CD4-positive, alpha-beta T cell (primary cell): ENCODE measurements around the gene DICER1. TPM values are rescaled to one million over a fixed set of nuclear protein-coding genes. Genes with fewer than 3 reads are reported as not detected.

Experiments
- ATAC-seq: fragments of 200-7000 bp; cut with Tn5 transposase; one replicate; pipeline ENCODE4 v1.10.0; 2022; ENCODE audit warnings: mild to moderate bottlenecking; ENCODE audit not compliant: poor library complexity
- CTCF ChIA-PET: fragments of 350-600 bp; sonication (Branson Sonifier 250); formaldehyde crosslinking; loops from one replicate; lab custom pipeline; 2021; ENCODE audit warnings: antibody characterized with exemption, inconsistent platforms; lab: Charles Lee
- POLR2A ChIA-PET: fragments of 350-600 bp; sonication (Branson Sonifier 250); formaldehyde crosslinking; loops from one replicate; lab custom pipeline; 2021; ENCODE audit warnings: antibody characterized with exemption, inconsistent platforms; lab: Charles Lee
- DNase-seq, 14 experiments: peaks; one replicate each; pipeline ENCODE4 v3.0.0-alpha.2; 2013 to 2020; ENCODE audit warnings: mixed read lengths in 2 of 14
- H3K27ac ChIP-seq, 2 donors: one replicate each; pipeline versions ENCODE4 v1.5.1 to v1.7.0; 2013; ENCODE audit warnings: low read length in 2 of 2, low read depth in 1 of 2, mild to moderate bottlenecking in 1 of 2
- H3K27me3 ChIP-seq, 2 experiments: 1 replicate in 1 of 2; 2 replicates in 1 of 2; pipeline versions ENCODE4 v1.6.1 to v1.7.0; 2013; ENCODE audit warnings: low read length in 2 of 2, control low read depth in 1 of 2, mild to moderate bottlenecking in 1 of 2, moderate library complexity in 1 of 2; ENCODE audit not compliant: insufficient read depth in 2 of 2, control insufficient read depth in 1 of 2
- H3K36me3 ChIP-seq: one replicate; pipeline ENCODE4 v1.6.1; 2013; ENCODE audit warnings: low read length, control low read depth; ENCODE audit not compliant: insufficient read depth
- H3K4me1 ChIP-seq: one replicate; pipeline ENCODE4 v1.6.1; 2013; ENCODE audit warnings: low read length, control low read depth; ENCODE audit not compliant: insufficient read depth
- H3K4me3 ChIP-seq: one replicate; pipeline ENCODE4 v1.5.1; 2013; ENCODE audit warnings: mild to moderate bottlenecking, low read length, moderate library complexity
- H3K9me3 ChIP-seq, 2 experiments: 1 replicate in 1 of 2; 2 replicates in 1 of 2; pipeline versions ENCODE4 v1.6.1 to v1.7.0; 2013; ENCODE audit warnings: low read length in 2 of 2, mild to moderate bottlenecking in 2 of 2, control low read depth in 1 of 2, moderate library complexity in 1 of 2; ENCODE audit not compliant: control insufficient read depth in 1 of 2, insufficient read depth in 1 of 2
- H3K27ac Mint-ChIP-seq: one replicate; pipeline ENCODE4 v1.8.0; 2020; ENCODE audit warnings: mixed read lengths
- H3K27me3 Mint-ChIP-seq: one replicate; pipeline ENCODE4 v1.8.0; 2021; ENCODE audit warnings: mixed read lengths
- H3K36me3 Mint-ChIP-seq: one replicate; pipeline ENCODE4 v1.8.0; 2021; ENCODE audit warnings: low read depth, mixed read lengths
- H3K4me1 Mint-ChIP-seq: one replicate; pipeline ENCODE4 v1.8.0; 2021; ENCODE audit warnings: low read depth, mixed read lengths
- H3K4me3 Mint-ChIP-seq: one replicate; pipeline ENCODE4 v1.8.0; 2020; ENCODE audit warnings: mild to moderate bottlenecking, mixed read lengths
- H3K9me3 Mint-ChIP-seq: one replicate; pipeline ENCODE4 v1.8.0; 2020; ENCODE audit warnings: mixed read lengths
- intact Hi-C, 2 experiments: fragments of 100-400 bp; cut with DNase I in 1 of 2; cut with micrococcal nuclease in 1 of 2; formaldehyde crosslinking; loops; one replicate each; pipeline versions ENCODE4 v1.15.1 to v1.9.0; 2023 to 2025; cut with DNase I, micrococcal nuclease
- total RNA-seq, 174 experiments: library from RNA in 2 of 174; stranded (reverse) in 2 of 174; gene quantifications; one replicate each; pipeline ENCODE4 v1.2.3 and lab custom pipeline; 2021 to 2026
- TF ChIP-seq, protein P1 (sequence below): fragments of 200-600 bp; IDR thresholded peaks from one replicate; pipeline ENCODE4 v1.8.0; 2022; ENCODE audit warnings: antibody characterized with exemption, mild to moderate bottlenecking

DICER1 gene
- total RNA-seq, 2 experiments from 2014 or later = 53.7 to 66.0 TPM

GRCh38 chr14:95142208-95142607 lies 15.1 kb downstream of the DICER1 start:
- H3K27ac ChIP-seq = no peak overlapping the region
- no peaks in the 10 kb centered on the region for H3K27me3 Mint-ChIP-seq
- H3K9me3 ChIP-seq = peaks cover 4 to 6% of the 10 kb centered on the region in 2 experiments
- H3K4me3 ChIP-seq = no peak overlapping the region
- no peaks in the 10 kb centered on the region for H3K27me3 ChIP-seq
- H3K9me3 Mint-ChIP-seq = peaks cover 5% of the 10 kb centered on the region
- peak overlapping the region; percentile 11 for H3K4me3 Mint-ChIP-seq
- TF ChIP-seq, protein P1, sequence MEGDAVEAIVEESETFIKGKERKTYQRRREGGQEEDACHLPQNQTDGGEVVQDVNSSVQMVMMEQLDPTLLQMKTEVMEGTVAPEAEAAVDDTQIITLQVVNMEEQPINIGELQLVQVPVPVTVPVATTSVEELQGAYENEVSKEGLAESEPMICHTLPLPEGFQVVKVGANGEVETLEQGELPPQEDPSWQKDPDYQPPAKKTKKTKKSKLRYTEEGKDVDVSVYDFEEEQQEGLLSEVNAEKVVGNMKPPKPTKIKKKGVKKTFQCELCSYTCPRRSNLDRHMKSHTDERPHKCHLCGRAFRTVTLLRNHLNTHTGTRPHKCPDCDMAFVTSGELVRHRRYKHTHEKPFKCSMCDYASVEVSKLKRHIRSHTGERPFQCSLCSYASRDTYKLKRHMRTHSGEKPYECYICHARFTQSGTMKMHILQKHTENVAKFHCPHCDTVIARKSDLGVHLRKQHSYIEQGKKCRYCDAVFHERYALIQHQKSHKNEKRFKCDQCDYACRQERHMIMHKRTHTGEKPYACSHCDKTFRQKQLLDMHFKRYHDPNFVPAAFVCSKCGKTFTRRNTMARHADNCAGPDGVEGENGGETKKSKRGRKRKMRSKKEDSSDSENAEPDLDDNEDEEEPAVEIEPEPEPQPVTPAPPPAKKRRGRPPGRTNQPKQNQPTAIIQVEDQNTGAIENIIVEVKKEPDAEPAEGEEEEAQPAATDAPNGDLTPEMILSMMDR = no peak
- ChIA-PET POLR2A (no interaction called here), CTCF (no interaction called here)
- DNase-seq (no peak), ATAC-seq (no peak)
- H3K4me1 ChIP-seq = peaks cover 3% of the 10 kb centered on the region
- peak overlapping the region; percentile 30 for H3K27ac Mint-ChIP-seq
- H3K36me3 Mint-ChIP-seq = peaks cover 41% of the 10 kb centered on the region
- intact Hi-C loops = no loop called here
- peaks cover 86% of the 10 kb centered on the region for H3K4me1 Mint-ChIP-seq
- peaks cover 10% of the 10 kb centered on the region for H3K36me3 ChIP-seq

DNA sequence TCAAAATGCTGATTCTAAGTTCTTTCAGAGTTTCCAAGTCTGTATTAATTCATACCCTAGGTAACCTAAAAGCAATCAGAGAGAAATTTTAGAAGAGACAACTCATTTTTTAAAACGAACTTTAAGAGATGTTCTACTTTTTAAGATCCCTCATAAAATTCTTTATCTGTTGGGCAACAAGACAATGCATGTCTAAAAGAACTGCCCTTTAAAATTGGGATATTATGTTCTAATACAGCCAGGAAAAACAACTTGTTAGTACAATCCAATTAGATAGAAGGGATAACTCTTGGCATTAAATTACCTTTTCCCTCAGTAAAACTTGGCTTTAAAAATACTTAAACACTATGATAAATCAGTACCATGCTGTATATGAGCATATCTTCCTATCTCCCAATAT lies 15.6 kb downstream of the DICER1 start:
- H3K27ac Mint-ChIP-seq = peak overlapping the region; percentile 30
- ATAC-seq = no peak
- no peak overlapping the region for H3K4me3 ChIP-seq
- no peak overlapping the region for H3K4me3 Mint-ChIP-seq
- no peak overlapping the region for H3K27ac ChIP-seq
- peaks cover 5% of the 10 kb centered on the region for H3K9me3 Mint-ChIP-seq
- intact Hi-C loops = no loop called here
- POLR2A ChIA-PET = no interaction called here
- TF ChIP-seq, protein P1 = no peak
- CTCF ChIA-PET = no interaction called here
- DNase-seq = no peak
- peaks cover 10% of the 10 kb centered on the region for H3K36me3 ChIP-seq
- H3K27me3 ChIP-seq = no peaks in the 10 kb centered on the region
- no peaks in the 10 kb centered on the region for H3K27me3 Mint-ChIP-seq
- peaks cover 39% of the 10 kb centered on the region for H3K36me3 Mint-ChIP-seq
- H3K4me1 ChIP-seq = peaks cover 3% of the 10 kb centered on the region
- peaks cover 87% of the 10 kb centered on the region for H3K4me1 Mint-ChIP-seq
- peaks cover 4 to 6% of the 10 kb centered on the region in 2 experiments for H3K9me3 ChIP-seq

DNA sequence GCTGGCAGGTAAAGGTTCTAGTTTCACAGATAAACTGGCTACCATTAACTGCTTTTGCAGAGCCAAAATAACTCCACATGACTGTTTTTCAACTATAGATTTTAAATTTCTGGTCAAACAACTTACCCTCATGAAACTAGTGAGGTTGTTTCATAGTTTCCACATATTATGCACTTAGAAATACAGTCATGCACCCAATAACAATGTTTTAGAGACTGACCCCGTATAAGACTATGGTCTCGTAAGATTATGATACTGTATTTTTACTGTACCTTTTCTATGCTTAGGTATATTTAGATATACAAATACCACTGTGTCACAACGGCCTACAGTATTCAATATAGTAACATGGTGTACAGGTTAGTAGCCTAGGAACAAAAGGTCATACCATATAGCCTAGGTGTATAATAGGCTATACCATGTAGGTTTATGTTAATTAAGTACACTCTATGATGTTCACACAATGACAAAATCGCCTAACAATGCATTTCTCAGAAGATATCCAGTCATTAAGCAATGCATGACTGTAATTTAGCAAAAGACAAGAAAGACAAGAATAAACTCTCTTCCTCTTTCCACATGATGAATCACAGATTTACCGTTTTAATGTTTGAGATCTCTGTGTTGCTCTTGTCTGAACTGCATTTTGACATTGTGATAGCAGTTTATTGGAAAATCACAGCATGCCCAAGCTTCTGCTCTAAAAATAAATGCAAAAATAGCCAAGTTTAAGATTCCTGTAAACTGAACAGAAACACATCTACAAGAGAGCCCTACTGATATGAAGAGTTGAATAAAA lies 17.1 kb downstream of the DICER1 start:
- H3K36me3 ChIP-seq = no peaks in the 10 kb centered on the region
- H3K4me1 ChIP-seq = peaks cover 3% of the 10 kb centered on the region
- intact Hi-C loops = no loop called here
- CTCF ChIA-PET = no interaction called here
- TF ChIP-seq, protein P1 = no peak
- Mint-ChIP-seq H3K27ac (no peak overlapping the region), H3K27me3 (no peaks in the 10 kb centered on the region), H3K4me3 (no peak overlapping the region), H3K9me3 (peaks cover 5% of the 10 kb centered on the region), H3K36me3 (peaks cover 33% of the 10 kb centered on the region), H3K4me1 (peaks cover 89% of the 10 kb centered on the region)
- DNase-seq (peak in 2 of 14 experiments; percentile 19 to 27), ATAC-seq (no peak)
- H3K27me3 ChIP-seq = no peaks in the 10 kb centered on the region
- H3K27ac ChIP-seq = no peak overlapping the region
- POLR2A ChIA-PET = interaction anchor here (1.0 kb wide), 1 partner anchor 17 kb away, joined by 3 read pairs; the partner anchor contains the start of gene DICER1
- H3K9me3 ChIP-seq = peaks cover 0 to 4% of the 10 kb centered on the region in 2 experiments
- no peak overlapping the region for H3K4me3 ChIP-seq
